ENCODE results near the gene PIP5K1C. TPM values are rescaled to one million over a fixed set of nuclear protein-coding genes. Genes with fewer than 3 reads are reported as not detected.
A peak's percentile ranks its signal among the peaks of the same experiment; 100 is the strongest.

The PIP5K1C gene, protein sequence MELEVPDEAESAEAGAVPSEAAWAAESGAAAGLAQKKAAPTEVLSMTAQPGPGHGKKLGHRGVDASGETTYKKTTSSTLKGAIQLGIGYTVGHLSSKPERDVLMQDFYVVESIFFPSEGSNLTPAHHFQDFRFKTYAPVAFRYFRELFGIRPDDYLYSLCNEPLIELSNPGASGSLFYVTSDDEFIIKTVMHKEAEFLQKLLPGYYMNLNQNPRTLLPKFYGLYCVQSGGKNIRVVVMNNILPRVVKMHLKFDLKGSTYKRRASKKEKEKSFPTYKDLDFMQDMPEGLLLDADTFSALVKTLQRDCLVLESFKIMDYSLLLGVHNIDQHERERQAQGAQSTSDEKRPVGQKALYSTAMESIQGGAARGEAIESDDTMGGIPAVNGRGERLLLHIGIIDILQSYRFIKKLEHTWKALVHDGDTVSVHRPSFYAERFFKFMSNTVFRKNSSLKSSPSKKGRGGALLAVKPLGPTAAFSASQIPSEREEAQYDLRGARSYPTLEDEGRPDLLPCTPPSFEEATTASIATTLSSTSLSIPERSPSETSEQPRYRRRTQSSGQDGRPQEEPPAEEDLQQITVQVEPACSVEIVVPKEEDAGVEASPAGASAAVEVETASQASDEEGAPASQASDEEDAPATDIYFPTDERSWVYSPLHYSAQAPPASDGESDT
- total RNA-seq, result 10 to 100 TPM in 6 of 8 experiments, 1 to 10 TPM in 2; 6.7 to 21.4 (median 13.7) TPM

DNA sequence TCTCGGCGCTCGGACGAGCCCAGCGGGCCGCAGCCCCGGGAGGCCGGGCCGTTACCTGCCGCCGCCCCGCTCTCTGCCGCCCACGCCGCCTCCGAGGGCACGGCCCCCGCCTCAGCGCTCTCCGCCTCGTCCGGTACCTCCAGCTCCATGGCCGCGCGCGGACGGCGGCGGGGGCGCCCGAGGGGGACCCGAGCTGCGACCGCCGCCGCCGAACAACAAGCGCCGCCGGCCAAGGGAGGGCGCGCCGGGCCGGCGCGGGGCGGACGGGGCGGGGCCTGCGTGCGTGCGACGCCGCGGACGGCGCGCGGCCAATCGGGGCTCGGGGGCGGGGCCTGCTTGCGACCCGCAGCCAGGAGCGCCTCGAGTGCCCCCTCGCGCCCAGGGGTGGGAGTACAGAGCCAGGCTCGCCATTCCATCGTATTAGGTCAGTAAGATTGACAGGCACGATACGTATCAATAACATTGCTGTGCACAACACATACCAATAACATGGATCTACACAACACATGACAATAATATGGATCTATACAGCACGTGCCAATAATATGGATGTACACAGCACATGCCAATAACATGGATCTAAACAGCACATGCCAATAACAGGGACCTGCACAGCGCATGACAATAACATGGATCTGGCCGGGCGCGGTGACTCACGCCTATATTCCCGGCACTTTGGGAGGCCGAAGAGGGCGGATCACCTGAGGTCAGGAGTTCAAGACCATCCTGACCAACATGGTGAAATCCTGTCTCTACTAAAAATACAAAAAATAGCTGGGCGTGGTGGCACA, at the start of gene PIP5K1C:
PIP5K1C (minus strand) TSS at position 227 of the 791 bp plus-strand sequence; CDS start at position 149, 78 bp downstream.
- peak; percentile 76 to 93 (median 90) for ATAC-seq (replicated peaks in 6 of 8)
- H3K4me1 ChIP-seq (replicated peaks in 1 of 2), result peaks cover 9 to 10% of the 10 kb centered on the region in 2 donors
- WGBS, 10 experiments, result 3 to 80% (median 22%) methylated on average over 1 to 15 of the region's 82 CpGs; no CpG with 5 or more reads in 2 of the 10 experiments
- peak within 1 kb of the TSS; percentile 61 to 100 (median 93) for H3K4me3 ChIP-seq
- in situ Hi-C loops (cut with MboI; ENCODE audit: low pct_unique_long_range_greater_than_20kb in 2 of 9, low sequenced_read_pairs in 9 of 9, unreplicated experiment in 9 of 9), result loop anchor here in 1 of 9 experiments (25.0 kb wide), 1 partner anchor 138 kb away; the partner anchor contains the start of genes HMG20B and MFSD12
- H3K27ac ChIP-seq, result peak within 1 kb of the TSS; percentile 62 to 84

DNA sequence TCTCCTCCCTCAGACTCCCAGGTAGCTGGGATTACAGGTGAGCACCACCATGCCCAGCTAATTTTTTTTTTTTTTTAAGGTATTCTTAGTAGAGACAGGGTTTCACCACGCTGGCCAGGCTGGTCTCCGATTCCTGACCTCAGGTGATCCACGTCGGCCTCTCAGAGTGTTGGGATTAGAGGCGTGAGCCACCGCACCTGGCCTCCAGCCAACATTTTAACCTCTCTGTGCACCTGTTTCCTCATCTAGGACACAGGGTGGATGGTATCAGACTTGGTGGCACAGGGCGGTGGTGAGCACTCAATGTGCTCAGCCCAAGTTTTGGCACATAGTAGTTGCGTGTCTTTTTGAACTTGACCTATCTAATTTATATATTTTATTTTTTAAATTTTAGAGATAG, 48.7 kb upstream of the PIP5K1C start:
- Histone ChIP-seq H3K4me3 (no peak overlapping the region), H3K27ac (no peak overlapping the region), H3K4me1 (replicated peaks in 1 of 2) (no peaks in the 10 kb centered on the region)
- 80 to 100% (median 95%) methylated on average over 2 to 7 of the region's 8 CpGs; no CpG with 5 or more reads in 6 of the 10 experiments for WGBS, 10 experiments
- in situ Hi-C loops (cut with MboI; ENCODE audit: low pct_unique_long_range_greater_than_20kb in 2 of 9, low sequenced_read_pairs in 9 of 9, unreplicated experiment in 9 of 9), result no loop called here
- no peak for ATAC-seq (replicated peaks in 6 of 8)

DNA sequence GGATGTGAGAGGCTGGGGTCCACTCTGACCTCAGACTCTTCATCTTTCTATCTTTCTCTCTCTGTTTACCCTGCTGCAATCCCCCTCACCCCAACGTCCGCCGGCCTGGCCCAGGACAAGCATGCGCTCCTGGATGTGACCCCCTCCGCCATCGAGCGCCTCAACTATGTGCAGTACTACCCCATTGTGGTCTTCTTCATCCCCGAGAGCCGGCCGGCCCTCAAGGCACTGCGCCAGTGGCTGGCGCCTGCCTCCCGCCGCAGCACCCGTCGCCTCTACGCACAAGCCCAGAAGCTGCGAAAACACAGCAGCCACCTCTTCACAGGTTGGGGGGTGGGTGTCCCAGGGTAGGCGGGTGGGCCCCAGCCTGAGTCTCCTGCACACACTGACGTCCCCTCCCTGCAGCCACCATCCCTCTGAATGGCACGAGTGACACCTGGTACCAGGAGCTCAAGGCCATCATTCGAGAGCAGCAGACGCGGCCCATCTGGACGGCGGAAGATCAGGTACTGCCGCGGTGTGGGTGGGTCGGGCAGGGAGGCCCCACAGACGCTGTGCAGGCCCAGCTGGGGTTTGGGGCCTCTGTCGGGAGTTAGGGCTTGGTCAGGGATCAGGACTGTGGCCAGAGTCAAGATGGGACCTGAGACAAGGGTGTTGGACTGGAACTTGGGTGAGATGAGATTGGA, 46.2 kb upstream of the PIP5K1C start:
- 62 to 89% (median 76%) methylated on average over 1 to 11 of the region's 31 CpGs; no CpG with 5 or more reads in 6 of the 10 experiments for WGBS, 10 experiments
- in situ Hi-C loops (cut with MboI; ENCODE audit: low pct_unique_long_range_greater_than_20kb in 2 of 9, low sequenced_read_pairs in 9 of 9, unreplicated experiment in 9 of 9), result no loop called here

DNA sequence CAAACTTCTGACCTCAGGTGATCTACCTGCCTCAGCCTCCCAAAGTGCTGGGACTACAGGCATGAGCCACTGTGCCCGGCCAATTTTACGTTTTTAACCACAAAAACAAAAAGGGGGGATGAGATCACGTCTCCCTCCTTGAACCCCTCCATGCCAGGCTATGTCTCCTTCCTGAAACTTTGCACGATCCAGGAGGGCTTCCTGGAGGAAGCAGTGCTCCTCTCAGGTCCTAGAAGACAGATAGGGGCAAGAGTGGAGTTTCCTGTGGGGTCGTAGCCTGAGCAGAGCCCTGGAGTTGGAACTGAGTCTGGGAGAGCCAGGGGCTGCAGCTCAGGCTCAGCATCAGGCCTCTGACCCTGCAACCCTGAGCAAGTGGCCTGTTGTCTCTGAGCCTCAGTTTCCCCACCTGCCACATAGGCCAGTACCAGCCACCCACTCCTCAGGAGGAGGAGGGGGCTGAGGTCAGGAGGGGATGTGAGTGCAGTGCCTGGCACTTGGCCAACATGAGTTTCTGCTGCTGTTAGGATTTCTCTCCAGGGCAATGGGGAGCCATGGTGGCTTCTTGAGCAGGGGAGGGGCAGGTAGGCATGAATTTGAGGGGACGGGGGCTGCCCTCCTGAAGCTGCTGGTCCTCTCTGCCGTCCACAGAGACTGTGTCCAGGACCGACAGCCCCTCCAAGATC, 45.2 kb upstream of the PIP5K1C start:
- Histone ChIP-seq H3K4me3 (no peak overlapping the region), H3K27ac (no peak overlapping the region), H3K4me1 (replicated peaks in 1 of 2) (no peaks in the 10 kb centered on the region)
- in situ Hi-C loops (cut with MboI; ENCODE audit: low pct_unique_long_range_greater_than_20kb in 2 of 9, low sequenced_read_pairs in 9 of 9, unreplicated experiment in 9 of 9), result no loop called here
- WGBS, 10 experiments, result 0 to 75% (median 43%) methylated on average over 1 to 5 of the region's 8 CpGs; no CpG with 5 or more reads in 6 of the 10 experiments
- ATAC-seq (replicated peaks in 6 of 8), result no peak

More for the DNA sequence above, 46.2 kb upstream of the PIP5K1C start:
- Histone ChIP-seq H3K4me1 (replicated peaks in 1 of 2) (no peaks in the 10 kb centered on the region), H3K4me3 (no peak overlapping the region), H3K27ac (no peak overlapping the region)
- ATAC-seq (replicated peaks in 6 of 8), result peak in 2 of 8 experiments; percentile 8 to 12

DNA sequence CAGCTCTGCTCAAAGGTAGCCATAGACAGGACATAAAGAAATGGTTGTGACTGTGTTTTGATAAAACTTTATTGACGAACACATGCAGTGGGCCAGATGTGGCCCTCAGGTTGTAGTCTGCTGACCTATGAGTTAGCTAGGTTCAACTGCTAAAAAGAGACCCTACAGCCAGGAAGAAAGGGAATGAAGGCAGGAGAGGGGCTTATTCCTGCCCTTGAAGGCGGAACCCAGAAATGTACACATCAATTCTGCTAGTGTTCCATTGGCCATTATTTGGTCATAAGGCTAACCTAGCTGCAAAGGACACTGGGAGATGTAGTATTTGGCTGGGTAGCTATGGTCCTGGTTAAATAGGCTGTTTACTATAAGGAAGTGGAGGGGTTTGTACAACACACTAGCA, 43.2 kb upstream of the PIP5K1C start:
- Histone ChIP-seq H3K4me1 (replicated peaks in 1 of 2) (no peaks in the 10 kb centered on the region), H3K27ac (no peak overlapping the region), H3K4me3 (no peak overlapping the region)
- in situ Hi-C loops (cut with MboI; ENCODE audit: low pct_unique_long_range_greater_than_20kb in 2 of 9, low sequenced_read_pairs in 9 of 9, unreplicated experiment in 9 of 9), result no loop called here
- WGBS, 10 experiments, result 20 to 100% (median 84%) methylated on average over 1 to 2 of the region's 2 CpGs; no CpG with 5 or more reads in 6 of the 10 experiments
- ATAC-seq (replicated peaks in 6 of 8), result peak in 1 of 8 experiments; percentile 56

DNA sequence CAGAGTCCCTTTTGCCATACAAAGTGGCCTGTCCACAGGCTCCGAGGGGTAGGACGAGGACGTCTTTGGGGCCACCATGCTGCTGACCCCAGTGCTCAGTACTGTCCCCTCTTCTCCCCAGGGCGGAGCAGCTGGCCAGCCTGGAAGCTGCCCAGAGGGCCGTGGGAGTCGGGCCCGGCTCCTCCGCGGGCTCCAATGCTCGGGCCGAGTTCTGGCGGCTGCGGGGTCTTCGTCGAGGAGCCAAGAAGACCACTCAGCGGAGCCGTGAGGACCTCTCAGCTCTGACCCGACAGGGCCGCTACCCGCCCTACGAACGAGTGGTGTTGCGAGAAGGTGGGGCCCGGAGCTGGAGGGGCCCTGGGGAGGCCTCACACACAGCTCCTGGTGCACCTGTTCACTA, 40.2 kb upstream of the PIP5K1C start:
- in situ Hi-C loops (cut with MboI; ENCODE audit: low pct_unique_long_range_greater_than_20kb in 2 of 9, low sequenced_read_pairs in 9 of 9, unreplicated experiment in 9 of 9), result no loop called here

DNA sequence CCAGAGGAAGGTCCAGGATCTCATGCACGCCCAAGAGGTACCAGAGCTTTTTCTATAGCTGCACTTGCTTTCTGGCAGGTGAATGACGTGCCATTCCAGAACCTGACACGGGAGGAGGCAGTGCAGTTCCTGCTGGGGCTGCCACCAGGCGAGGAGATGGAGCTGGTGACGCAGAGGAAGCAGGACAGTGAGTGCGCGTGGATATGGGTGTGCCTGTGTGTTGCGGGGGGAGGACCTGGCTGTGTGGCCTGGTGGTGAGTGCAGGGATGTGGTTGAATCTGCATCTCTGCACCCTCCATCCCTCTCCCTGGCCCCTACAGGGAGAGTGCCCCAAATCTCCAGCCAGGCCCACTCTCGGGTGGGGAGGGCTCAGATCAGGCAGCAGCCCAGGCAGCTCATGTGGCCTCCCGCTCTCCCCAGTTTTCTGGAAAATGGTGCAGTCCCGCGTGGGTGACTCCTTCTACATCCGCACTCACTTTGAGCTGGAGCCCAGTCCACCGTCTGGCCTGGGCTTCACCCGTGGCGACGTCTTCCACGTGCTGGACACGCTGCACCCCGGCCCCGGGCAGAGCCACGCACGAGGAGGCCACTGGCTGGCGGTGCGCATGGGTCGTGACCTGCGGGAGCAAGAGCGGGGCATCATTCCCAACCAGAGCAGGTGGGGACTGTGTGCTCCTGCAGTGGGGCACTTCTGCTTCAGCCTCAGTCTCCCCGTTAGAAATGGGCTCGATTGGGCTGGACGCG, 38.4 kb upstream of the PIP5K1C start:
- 20 to 91% (median 68%) methylated on average over 1 to 14 of the region's 32 CpGs; no CpG with 5 or more reads in 2 of the 10 experiments for WGBS, 10 experiments
- in situ Hi-C loops (cut with MboI; ENCODE audit: low pct_unique_long_range_greater_than_20kb in 2 of 9, low sequenced_read_pairs in 9 of 9, unreplicated experiment in 9 of 9), result no loop called here
- no peaks in the 10 kb centered on the region for H3K4me1 ChIP-seq (replicated peaks in 1 of 2)
- H3K4me3 ChIP-seq, result no peak overlapping the region
- no peak for ATAC-seq (replicated peaks in 6 of 8)
- H3K27ac ChIP-seq, result no peak overlapping the region

More for the DNA sequence above, 40.2 kb upstream of the PIP5K1C start:
- Histone ChIP-seq H3K4me1 (replicated peaks in 1 of 2) (no peaks in the 10 kb centered on the region), H3K27ac (no peak overlapping the region), H3K4me3 (no peak overlapping the region)
- no peak for ATAC-seq (replicated peaks in 6 of 8)
- WGBS, 10 experiments, result 77 to 100% (median 82%) methylated on average over 1 to 14 of the region's 24 CpGs; no CpG with 5 or more reads in 5 of the 10 experiments

DNA sequence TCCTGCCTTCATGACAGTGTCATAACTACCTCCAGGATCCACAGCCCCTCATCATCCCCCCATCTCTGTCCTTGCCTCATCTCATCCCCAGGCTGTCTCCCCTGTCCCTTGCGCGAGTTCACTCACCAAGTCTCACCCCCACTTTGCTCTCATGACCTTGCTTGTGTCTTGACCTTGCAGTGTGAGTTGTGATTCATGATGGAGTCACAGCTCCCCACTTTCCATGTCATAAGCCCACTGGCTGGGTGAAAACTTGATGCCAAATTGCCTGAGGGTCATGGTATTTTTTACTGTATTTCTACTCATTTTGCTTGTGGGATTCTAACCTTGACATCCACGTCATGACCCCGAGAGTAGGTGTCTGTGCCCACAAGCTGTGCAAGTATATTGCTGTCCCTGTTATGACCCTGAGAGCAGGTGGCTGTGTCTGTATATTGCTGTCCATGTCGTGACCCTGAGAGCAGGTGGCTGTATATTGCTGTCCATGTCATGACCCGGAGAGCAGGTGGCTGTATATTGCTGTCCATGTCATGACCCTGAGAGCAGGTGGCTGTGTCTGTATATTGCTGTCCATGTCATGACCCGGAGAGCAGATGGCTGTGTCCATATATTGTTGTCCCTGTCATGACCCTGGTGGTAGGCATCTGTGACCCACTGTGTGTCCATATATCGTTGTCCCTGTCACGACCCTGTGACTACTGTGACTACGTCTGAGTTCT, 37.4 kb upstream of the PIP5K1C start:
- in situ Hi-C loops (cut with MboI; ENCODE audit: low pct_unique_long_range_greater_than_20kb in 2 of 9, low sequenced_read_pairs in 9 of 9, unreplicated experiment in 9 of 9), result no loop called here
- no peak overlapping the region for H3K27ac ChIP-seq
- ATAC-seq (replicated peaks in 6 of 8), result no peak
- no peak overlapping the region for H3K4me3 ChIP-seq
- no peaks in the 10 kb centered on the region for H3K4me1 ChIP-seq (replicated peaks in 1 of 2)
- WGBS, 10 experiments, result 47 to 93% (median 62%) methylated on average over 3 to 7 of the region's 10 CpGs; no CpG with 5 or more reads in 4 of the 10 experiments

DNA sequence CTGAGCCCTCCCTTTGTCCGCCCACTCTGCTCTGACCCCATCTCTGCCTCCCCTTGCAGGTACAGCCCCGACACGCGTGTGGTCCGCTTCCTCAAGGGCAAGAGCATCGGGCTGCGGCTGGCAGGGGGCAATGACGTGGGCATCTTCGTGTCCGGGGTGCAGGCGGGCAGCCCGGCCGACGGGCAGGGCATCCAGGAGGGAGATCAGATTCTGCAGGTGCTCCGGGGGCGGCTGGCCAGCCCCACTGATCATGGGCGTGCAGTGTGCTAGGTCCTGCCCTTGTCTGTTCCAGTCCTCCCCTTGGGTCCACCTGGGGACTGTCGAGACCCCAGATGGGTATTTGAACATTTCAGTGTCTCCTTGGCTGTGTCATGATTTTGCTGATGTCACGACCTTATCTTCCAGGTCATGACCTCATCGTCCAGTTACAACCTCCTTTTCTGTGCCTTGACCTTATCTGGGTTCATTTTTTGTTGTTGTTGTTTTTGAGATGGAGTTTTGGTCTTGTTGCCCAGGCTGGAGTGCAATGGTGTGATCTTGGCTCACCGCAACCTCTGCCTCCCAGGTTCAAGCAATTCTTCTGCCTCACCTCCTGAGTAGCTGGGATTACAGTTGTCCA, 35.9 kb upstream of the PIP5K1C start:
- Histone ChIP-seq H3K4me3 (no peak overlapping the region), H3K4me1 (replicated peaks in 1 of 2) (no peaks in the 10 kb centered on the region), H3K27ac (no peak overlapping the region)
- 40 to 100% (median 70%) methylated on average over 1 to 18 of the region's 21 CpGs; no CpG with 5 or more reads in 3 of the 10 experiments for WGBS, 10 experiments
- in situ Hi-C loops (cut with MboI; ENCODE audit: low pct_unique_long_range_greater_than_20kb in 2 of 9, low sequenced_read_pairs in 9 of 9, unreplicated experiment in 9 of 9), result no loop called here
- no peak for ATAC-seq (replicated peaks in 6 of 8)

DNA sequence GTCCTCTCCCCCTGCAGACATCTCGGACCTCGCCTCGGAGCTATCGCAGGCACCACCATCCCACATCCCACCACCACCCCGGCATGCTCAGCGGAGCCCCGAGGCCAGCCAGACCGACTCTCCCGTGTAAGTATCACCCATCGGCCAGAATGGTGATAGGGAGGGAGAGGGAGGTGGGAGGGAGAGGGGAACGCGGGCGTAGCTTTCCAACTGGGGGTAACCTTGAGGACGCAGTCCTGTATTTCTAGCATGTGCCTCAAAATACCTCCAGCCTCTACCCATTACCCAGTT, 34.0 kb upstream of the PIP5K1C start:
- no peak overlapping the region for H3K4me3 ChIP-seq
- no CpG with 5 or more reads among the region's 14 CpGs for WGBS, 10 experiments
- H3K27ac ChIP-seq, result no peak overlapping the region
- in situ Hi-C loops (cut with MboI; ENCODE audit: low pct_unique_long_range_greater_than_20kb in 2 of 9, low sequenced_read_pairs in 9 of 9, unreplicated experiment in 9 of 9), result no loop called here
- no peaks in the 10 kb centered on the region for H3K4me1 ChIP-seq (replicated peaks in 1 of 2)
- no peak for ATAC-seq (replicated peaks in 6 of 8)
